Naive B cell (primary cell): ENCODE measurements around the gene PGA3. TPM values are rescaled to one million over a fixed set of nuclear protein-coding genes. Genes with fewer than 3 reads are reported as not detected.
"Not testable (repeated sequence)": the region's sequence is repeated elsewhere in the genome, so short reads cannot be mapped to it uniquely, and the experiment has no call there.

Source experiments
- ATAC-seq, 2 donors: fragments of 150-1000 bp; cut with Tn5 transposase; 2 replicates each; pipeline ENCODE4 v1.10.0; 2021; ENCODE audit warnings: low read depth in 2 of 2, mild to moderate bottlenecking in 2 of 2, moderate library complexity in 2 of 2
- DNase-seq: peaks from one replicate; pipeline ENCODE4 v3.0.0; 2022
- H3K27ac Mint-ChIP-seq, 6 donors: one replicate each; pipeline ENCODE4 v1.8.0; 2020 to 2022; ENCODE audit warnings: mild to moderate bottlenecking in 6 of 6, mixed read lengths in 6 of 6, moderate library complexity in 5 of 6, inconsistent platforms in 2 of 6
- H3K27me3 Mint-ChIP-seq, 3 donors: one replicate each; pipeline ENCODE4 v1.8.0; 2021 to 2022; ENCODE audit warnings: mixed read lengths in 3 of 3, mild to moderate bottlenecking in 1 of 3
- H3K36me3 Mint-ChIP-seq, 2 donors: one replicate each; pipeline ENCODE4 v1.8.0; 2020 to 2022; ENCODE audit warnings: mixed read lengths in 2 of 2, inconsistent platforms in 1 of 2, mild to moderate bottlenecking in 1 of 2
- H3K4me1 Mint-ChIP-seq, 3 donors: one replicate each; pipeline ENCODE4 v1.8.0; 2020 to 2022; ENCODE audit warnings: mixed read lengths in 3 of 3, inconsistent platforms in 1 of 3, mild to moderate bottlenecking in 1 of 3, moderate library complexity in 1 of 3
- H3K4me3 Mint-ChIP-seq, 8 donors: one replicate each; pipeline ENCODE4 v1.8.0; 2020 to 2022; ENCODE audit warnings: mild to moderate bottlenecking in 8 of 8, mixed read lengths in 8 of 8, moderate library complexity in 8 of 8, inconsistent platforms in 2 of 8
- H3K9me3 Mint-ChIP-seq, 7 donors: one replicate each; pipeline ENCODE4 v1.8.0; 2020 to 2022; ENCODE audit warnings: mixed read lengths in 7 of 7, mild to moderate bottlenecking in 5 of 7, inconsistent platforms in 2 of 7, moderate library complexity in 1 of 7
- polyA plus RNA-seq, 6 donors: library from polyadenylated mRNA; unstranded; fragments of 300-500 nt; fragmentation: Illumina TruSeq; gene quantifications; one replicate each; pipeline ENCODE4 v1.2.3, GENCODE V29; 2021; ENCODE audit warnings: low read depth in 6 of 6

Gene PGA3
- polyA plus RNA-seq, 6 donors from 2014 or later = not detected

- H3K4me1 Mint-ChIP-seq = peaks cover 15 to 22% (median 16%) of the 10 kb centered on the region in 3 donors
- H3K36me3 Mint-ChIP-seq = no peaks in the 10 kb centered on the region
- no peak overlapping the region for H3K27ac Mint-ChIP-seq
- no peak for DNase-seq
- peaks cover 0 to 20% (median 6%) of the 10 kb centered on the region in 3 donors for H3K27me3 Mint-ChIP-seq
- ATAC-seq = no peak
- H3K9me3 Mint-ChIP-seq = peaks cover 0 to 4% (median 0%) of the 10 kb centered on the region in 7 donors
- H3K4me3 Mint-ChIP-seq = no peak overlapping the region
Measured at GRCh38 chr11:61174949-61175348, 28.4 kb upstream of the PGA3 start.

- Mint-ChIP-seq H3K9me3 (peaks cover 0 to 4% (median 0%) of the 10 kb centered on the region in 7 donors), H3K36me3 (no peaks in the 10 kb centered on the region), H3K27me3 (peaks cover 0 to 20% (median 6%) of the 10 kb centered on the region in 3 donors), H3K4me1 (peaks cover 13 to 19% (median 16%) of the 10 kb centered on the region in 3 donors), H3K27ac (no peak overlapping the region), H3K4me3 (no peak overlapping the region)
- ATAC-seq (no peak), DNase-seq (no peak)
Measured at GRCh38 chr11:61176446-61176845, 26.9 kb upstream of the PGA3 start.

- H3K4me3 Mint-ChIP-seq, ATAC-seq, H3K27ac Mint-ChIP-seq, H3K9me3 Mint-ChIP-seq, H3K4me1 Mint-ChIP-seq, DNase-seq, H3K36me3 Mint-ChIP-seq: not testable (repeated sequence)
- peaks cover 0 to 14% (median 6%) of the 10 kb centered on the region in 3 donors for H3K27me3 Mint-ChIP-seq
Measured at GRCh38 chr11:61180205-61180604, 23.1 kb upstream of the PGA3 start.

DNA sequence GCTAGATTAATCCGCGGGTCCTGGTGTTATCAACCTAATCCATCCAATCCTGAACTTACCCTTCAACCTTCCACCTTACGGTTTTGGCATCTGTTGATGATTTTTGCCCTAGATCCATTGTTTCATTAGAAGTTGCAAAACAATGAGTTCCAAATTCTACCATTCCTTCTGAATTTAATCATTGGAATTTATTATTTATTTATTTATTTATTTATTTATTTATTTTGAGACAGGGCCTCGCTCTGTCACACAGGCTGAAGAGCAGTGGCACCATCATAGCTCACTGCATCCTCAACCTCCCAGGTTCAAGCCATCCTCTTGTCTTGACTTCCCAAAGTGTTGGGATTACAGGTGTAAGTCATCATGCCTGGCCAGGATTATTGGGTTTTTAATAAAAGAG lies 21.8 kb upstream of the PGA3 start:
- DNase-seq (no peak), ATAC-seq (no peak)
- Mint-ChIP-seq H3K9me3 (no peaks in the 10 kb centered on the region), H3K27me3 (peaks cover 0 to 8% (median 6%) of the 10 kb centered on the region in 3 donors), H3K36me3 (no peaks in the 10 kb centered on the region), H3K4me1 (no peaks in the 10 kb centered on the region), H3K4me3 (no peak overlapping the region), H3K27ac (no peak overlapping the region)

- H3K4me1 Mint-ChIP-seq = peaks cover 4 to 5% (median 5%) of the 10 kb centered on the region in 3 donors
- no peak for DNase-seq
- no peaks in the 10 kb centered on the region for H3K36me3 Mint-ChIP-seq
- H3K4me3 Mint-ChIP-seq = no peak overlapping the region
- no peak for ATAC-seq
- no peak overlapping the region for H3K27ac Mint-ChIP-seq
- peaks cover 0 to 10% (median 7%) of the 10 kb centered on the region in 3 donors for H3K27me3 Mint-ChIP-seq
- no peaks in the 10 kb centered on the region for H3K9me3 Mint-ChIP-seq
Measured at GRCh38 chr11:61183645-61184044, 19.7 kb upstream of the PGA3 start.

DNA sequence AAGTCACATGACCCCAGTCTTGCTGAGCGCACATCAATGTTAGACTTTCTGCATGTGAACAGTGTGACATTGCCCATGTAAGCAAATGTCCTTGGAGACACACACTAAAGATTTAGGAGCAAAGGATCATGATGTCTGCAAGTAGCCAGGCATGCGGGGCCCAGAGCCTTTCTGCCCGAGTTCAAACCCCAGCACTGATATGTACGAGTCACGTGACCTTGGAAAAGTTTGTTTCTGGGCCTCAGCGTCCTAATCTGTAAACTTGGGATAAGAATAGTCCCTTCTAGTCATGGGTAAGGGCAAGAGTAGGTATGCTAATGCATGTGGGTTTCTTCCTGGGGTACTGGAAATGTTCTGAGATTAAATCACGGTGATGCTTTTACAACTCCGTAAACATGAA lies 16.8 kb upstream of the PGA3 start:
- Mint-ChIP-seq H3K27me3 (peaks cover 0 to 4% (median 0%) of the 10 kb centered on the region in 3 donors), H3K9me3 (peaks cover 0 to 4% (median 0%) of the 10 kb centered on the region in 7 donors), H3K4me1 (peaks cover 4 to 5% (median 5%) of the 10 kb centered on the region in 3 donors), H3K36me3 (no peaks in the 10 kb centered on the region), H3K4me3 (peak overlapping the region in 1 of 8 donors; percentile 52), H3K27ac (peak overlapping the region in 1 of 6 donors; percentile 22)
- DNase-seq = no peak
- ATAC-seq = no peak

DNA sequence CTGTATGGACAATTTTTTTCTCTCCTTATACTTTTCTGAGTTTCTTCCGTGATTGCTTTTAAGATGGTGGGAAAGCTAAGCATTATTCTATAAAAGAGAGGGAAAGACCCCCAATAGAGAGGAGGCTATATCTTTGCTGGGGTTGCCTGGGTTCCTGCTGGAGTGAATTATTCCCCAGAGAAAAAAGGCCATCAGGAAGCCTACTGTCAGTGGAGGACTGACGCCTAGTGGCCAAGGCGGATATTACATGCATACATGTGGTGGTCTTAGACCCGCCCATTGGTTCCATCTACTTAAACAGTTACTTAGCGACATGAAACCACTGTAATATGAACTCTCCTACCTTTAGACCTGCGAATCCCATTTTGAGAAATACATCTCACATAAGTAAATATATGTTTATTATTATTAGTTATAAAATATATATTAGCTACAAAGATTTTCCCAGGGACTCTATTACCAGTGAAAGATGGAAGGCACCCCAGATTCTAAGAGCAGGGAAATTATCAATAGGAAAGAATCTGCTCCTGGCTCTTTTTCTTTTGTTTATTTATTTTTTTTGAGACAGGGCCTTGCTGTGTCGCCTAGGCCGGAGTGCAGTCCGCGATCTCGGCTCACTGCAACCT lies 15.7 kb upstream of the PGA3 start:
- Mint-ChIP-seq H3K27me3 (peaks cover 3 to 8% (median 4%) of the 10 kb centered on the region in 3 donors), H3K4me3 (no peak overlapping the region), H3K36me3 (no peaks in the 10 kb centered on the region), H3K9me3 (peaks cover 0 to 4% (median 0%) of the 10 kb centered on the region in 7 donors), H3K4me1 (peaks cover 4 to 5% (median 5%) of the 10 kb centered on the region in 3 donors), H3K27ac (peak overlapping the region in 3 of 6 donors; percentile 54 to 81 (median 74))
- ATAC-seq = peak; percentile 86 to 97
- DNase-seq = peak; percentile 74

DNA sequence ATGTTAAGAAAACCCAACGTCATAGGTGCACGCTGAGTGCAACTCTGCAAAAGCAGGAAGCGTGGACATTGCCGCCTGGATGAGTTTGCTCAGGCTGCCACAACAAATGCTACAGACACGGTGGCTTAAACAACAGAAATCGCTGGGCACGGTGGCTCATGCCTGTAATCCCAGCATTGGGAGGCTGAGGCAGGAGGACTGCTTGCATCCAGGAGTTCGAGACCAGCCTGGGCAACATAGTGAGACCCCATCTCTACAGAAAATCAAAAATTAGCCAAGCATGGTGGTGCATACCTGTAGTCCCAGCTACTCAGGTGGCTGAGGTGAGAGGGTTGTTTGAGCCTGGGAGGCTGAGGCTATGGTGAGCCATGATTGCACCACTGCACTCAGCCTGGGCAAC lies 13.4 kb upstream of the PGA3 start:
- H3K9me3 Mint-ChIP-seq = peaks cover 0 to 4% (median 0%) of the 10 kb centered on the region in 7 donors

DNA sequence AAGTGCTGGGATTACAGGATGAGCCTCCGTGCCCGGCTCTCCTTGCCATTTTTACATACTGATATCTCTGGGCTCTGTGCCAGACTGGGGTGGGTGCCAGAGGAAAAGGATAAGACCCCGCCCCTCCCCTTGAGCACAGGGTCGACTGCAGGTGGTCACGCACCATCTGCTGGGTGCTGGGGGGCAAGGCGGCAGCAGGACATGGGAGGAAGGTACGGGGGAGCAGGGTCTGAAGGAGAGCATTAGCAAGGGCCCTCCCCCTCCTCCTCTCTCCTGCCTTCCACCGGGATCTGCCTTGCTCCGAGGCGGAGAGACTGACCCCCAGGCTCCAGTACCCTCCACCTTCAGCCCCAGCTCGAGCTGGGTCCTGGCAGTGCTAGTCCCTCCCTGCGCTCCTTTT lies 9.7 kb upstream of the PGA3 start:
- no peak overlapping the region for H3K4me3 Mint-ChIP-seq
- peaks cover 0 to 4% (median 0%) of the 10 kb centered on the region in 7 donors for H3K9me3 Mint-ChIP-seq
- H3K4me1 Mint-ChIP-seq = peaks cover 0 to 4% (median 0%) of the 10 kb centered on the region in 3 donors
- H3K36me3 Mint-ChIP-seq = no peaks in the 10 kb centered on the region
- ATAC-seq = no peak
- H3K27me3 Mint-ChIP-seq = peaks cover 11 to 29% (median 18%) of the 10 kb centered on the region in 3 donors
- no peak overlapping the region for H3K27ac Mint-ChIP-seq
- DNase-seq = no peak

More for the DNA sequence above, 13.4 kb upstream of the PGA3 start:
- Mint-ChIP-seq H3K36me3 (no peaks in the 10 kb centered on the region), H3K27ac (no peak overlapping the region), H3K4me1 (peaks cover 4 to 5% (median 5%) of the 10 kb centered on the region in 3 donors), H3K27me3 (peaks cover 7 to 17% (median 9%) of the 10 kb centered on the region in 3 donors), H3K4me3 (no peak overlapping the region)
- DNase-seq (no peak), ATAC-seq (no peak)

GRCh38 chr11:61194169-61194671 lies 9.1 kb upstream of the PGA3 start:
- Mint-ChIP-seq H3K4me1 (peaks cover 0 to 4% (median 0%) of the 10 kb centered on the region in 3 donors), H3K4me3 (no peak overlapping the region), H3K9me3 (peaks cover 0 to 4% (median 0%) of the 10 kb centered on the region in 7 donors), H3K27me3 (peaks cover 11 to 32% (median 18%) of the 10 kb centered on the region in 3 donors), H3K36me3 (no peaks in the 10 kb centered on the region), H3K27ac (no peak overlapping the region)
- DNase-seq (no peak), ATAC-seq (no peak)

DNA sequence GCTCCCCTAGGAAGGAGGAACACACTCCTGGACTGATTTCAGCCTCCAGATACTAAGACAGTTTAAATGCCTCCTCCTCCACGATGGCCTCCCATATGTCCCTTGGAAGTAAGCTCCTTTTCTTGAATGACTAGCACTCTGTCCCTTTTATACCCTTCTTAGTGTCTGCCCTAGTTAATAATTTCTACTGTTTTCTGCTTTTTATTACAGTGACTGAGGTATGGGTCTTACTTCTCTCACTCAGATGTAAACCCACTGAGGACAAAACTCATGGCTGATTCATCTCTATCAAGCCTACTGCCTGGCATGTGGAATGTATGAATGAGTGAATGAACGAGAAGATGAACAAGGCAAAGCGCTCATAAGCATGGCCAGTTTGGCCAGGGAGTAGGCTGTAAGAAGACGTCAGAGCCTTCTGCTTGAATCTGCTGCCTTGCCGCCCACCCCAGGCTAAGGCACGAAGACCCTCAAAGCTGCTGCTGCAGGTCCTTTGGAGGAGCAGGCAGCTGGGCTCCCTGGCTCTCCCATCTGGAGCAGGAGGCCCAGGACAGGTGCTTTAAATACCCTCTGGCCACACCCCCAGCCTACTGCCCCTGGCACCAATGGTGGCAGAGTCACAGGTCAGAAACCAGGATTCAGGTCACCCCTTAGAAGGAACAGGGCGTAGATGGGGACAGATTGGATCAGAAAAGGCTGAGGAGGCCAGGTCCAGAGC lies 8.2 kb upstream of the PGA3 start:
- DNase-seq (no peak), ATAC-seq (no peak)
- peak overlapping the region in 1 of 8 donors; percentile 3 for H3K4me3 Mint-ChIP-seq
- H3K9me3 Mint-ChIP-seq = peaks cover 0 to 4% (median 0%) of the 10 kb centered on the region in 7 donors
- H3K27ac Mint-ChIP-seq = no peak overlapping the region
- peaks cover 11 to 38% (median 21%) of the 10 kb centered on the region in 3 donors for H3K27me3 Mint-ChIP-seq
- peaks cover 0 to 4% (median 0%) of the 10 kb centered on the region in 3 donors for H3K4me1 Mint-ChIP-seq
- H3K36me3 Mint-ChIP-seq = no peaks in the 10 kb centered on the region

- no peak overlapping the region for H3K4me3 Mint-ChIP-seq
- DNase-seq (no peak), ATAC-seq (no peak)
- H3K4me1 Mint-ChIP-seq = peaks cover 0 to 4% (median 0%) of the 10 kb centered on the region in 3 donors
- H3K9me3 Mint-ChIP-seq = peaks cover 0 to 4% (median 0%) of the 10 kb centered on the region in 7 donors
- H3K36me3 Mint-ChIP-seq = no peaks in the 10 kb centered on the region
- H3K27me3 Mint-ChIP-seq = peaks cover 11 to 44% (median 27%) of the 10 kb centered on the region in 3 donors
- no peak overlapping the region for H3K27ac Mint-ChIP-seq
Measured at GRCh38 chr11:61195719-61196118, 7.6 kb upstream of the PGA3 start.

- H3K4me1 Mint-ChIP-seq = peaks cover 0 to 4% (median 0%) of the 10 kb centered on the region in 3 donors
- DNase-seq (no peak), ATAC-seq (no peak)
- no peak overlapping the region for H3K4me3 Mint-ChIP-seq
- no peaks in the 10 kb centered on the region for H3K36me3 Mint-ChIP-seq
- H3K9me3 Mint-ChIP-seq = peaks cover 0 to 4% (median 0%) of the 10 kb centered on the region in 7 donors
- H3K27ac Mint-ChIP-seq = no peak overlapping the region
- H3K27me3 Mint-ChIP-seq = peaks cover 11 to 53% (median 29%) of the 10 kb centered on the region in 3 donors
Measured at GRCh38 chr11:61198361-61198760, 5.0 kb upstream of the PGA3 start.
